ENCODE measurements around the gene APBA2. TPM values are rescaled to one million over a fixed set of nuclear protein-coding genes. Genes with fewer than 3 reads are reported as not detected.

The APBA2 gene
- total RNA-seq, 2 experiments from 2014 or later, result not detected

DNA sequence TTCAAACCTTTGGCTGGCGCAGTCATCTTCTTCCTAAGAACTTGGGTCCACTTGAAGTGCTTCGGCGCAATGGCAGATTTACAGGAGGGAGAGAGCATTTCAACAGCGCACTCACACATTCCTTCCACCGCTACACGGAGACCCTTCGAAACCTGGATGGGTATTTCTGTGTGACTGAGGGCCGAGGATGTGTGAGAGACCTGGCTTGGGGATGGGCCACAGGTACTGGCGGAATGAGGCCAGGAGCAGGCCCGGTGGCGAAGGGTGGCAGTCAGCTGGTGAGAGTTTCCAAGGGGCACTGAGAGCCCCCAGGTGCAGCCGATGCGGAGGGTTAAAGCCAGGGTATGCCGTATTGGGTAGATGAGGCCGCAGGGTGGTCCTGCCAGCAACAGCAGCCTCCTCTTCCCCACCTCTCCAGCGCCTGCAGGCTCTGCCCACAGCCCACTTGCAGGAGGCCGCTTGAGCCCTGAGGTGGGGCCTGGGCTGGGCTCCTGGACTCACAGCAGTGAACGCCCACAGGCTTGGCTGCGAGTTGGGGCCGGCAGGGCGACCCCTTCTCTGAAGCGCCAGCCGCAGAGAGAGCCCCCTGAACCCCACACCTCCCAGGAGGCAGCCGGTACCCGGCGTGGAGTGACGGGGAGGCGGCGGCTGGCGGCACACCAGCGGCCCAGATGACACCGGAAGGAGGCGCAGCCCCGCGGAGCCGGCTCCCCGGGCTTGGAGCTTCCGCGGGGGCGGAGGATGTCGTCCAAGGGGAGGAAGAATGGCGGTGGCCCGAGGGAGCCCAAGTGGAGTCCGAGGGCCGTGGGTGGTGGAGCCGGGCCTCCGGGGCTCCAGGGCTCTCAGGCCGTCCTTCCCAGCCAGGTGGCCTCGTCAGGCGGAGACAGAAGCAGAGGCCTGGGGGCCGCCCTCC lies 217.4 kb downstream of the APBA2 start:
- intact Hi-C loops (cut with micrococcal nuclease; ENCODE audit: unreplicated experiment), result no loop called here
- Histone ChIP-seq H2AFZ (ENCODE audit: low read length) (no peak overlapping the region), H4K20me1 (ENCODE audit: insufficient read depth, low read length) (no peaks in the 10 kb centered on the region), H3K9me2 (ENCODE audit: insufficient read depth, low read length) (no peaks in the 10 kb centered on the region), H3K4me1 (ENCODE audit: insufficient read depth, low read length, poor library complexity, severe bottlenecking) (no peaks in the 10 kb centered on the region), H3K36me3 (ENCODE audit: insufficient read depth, low read length) (no peaks in the 10 kb centered on the region), H3K27ac (ENCODE audit: low read depth, low read length, poor library complexity, severe bottlenecking) (no peak overlapping the region), H3K79me2 (ENCODE audit: insufficient read depth, low read depth, low read length) (no peaks in the 10 kb centered on the region), H3K4me2 (ENCODE audit: low read length) (no peak overlapping the region), H3K4me3 (ENCODE audit: low read depth, low read length, poor library complexity, severe bottlenecking) (no peak overlapping the region), H3K9me3 (ENCODE audit: low read length) (no peaks in the 10 kb centered on the region)
- BruUV-seq (replicated peaks), result no TSS peak
- no peak for DNase-seq (ENCODE audit: low spot score)
- CTCF ChIA-PET (ENCODE audit: unreplicated experiment), result no interaction called here
- POLR2A ChIA-PET, result no interaction called here
- TF ChIP-seq, protein P1, sequence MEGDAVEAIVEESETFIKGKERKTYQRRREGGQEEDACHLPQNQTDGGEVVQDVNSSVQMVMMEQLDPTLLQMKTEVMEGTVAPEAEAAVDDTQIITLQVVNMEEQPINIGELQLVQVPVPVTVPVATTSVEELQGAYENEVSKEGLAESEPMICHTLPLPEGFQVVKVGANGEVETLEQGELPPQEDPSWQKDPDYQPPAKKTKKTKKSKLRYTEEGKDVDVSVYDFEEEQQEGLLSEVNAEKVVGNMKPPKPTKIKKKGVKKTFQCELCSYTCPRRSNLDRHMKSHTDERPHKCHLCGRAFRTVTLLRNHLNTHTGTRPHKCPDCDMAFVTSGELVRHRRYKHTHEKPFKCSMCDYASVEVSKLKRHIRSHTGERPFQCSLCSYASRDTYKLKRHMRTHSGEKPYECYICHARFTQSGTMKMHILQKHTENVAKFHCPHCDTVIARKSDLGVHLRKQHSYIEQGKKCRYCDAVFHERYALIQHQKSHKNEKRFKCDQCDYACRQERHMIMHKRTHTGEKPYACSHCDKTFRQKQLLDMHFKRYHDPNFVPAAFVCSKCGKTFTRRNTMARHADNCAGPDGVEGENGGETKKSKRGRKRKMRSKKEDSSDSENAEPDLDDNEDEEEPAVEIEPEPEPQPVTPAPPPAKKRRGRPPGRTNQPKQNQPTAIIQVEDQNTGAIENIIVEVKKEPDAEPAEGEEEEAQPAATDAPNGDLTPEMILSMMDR (conservative IDR thresholded peaks at IDR 0.05; ENCODE audit: low read length), result no peak
- TF ChIP-seq EZH2phosphoT487 (IDR thresholded peaks at IDR 0.05; ENCODE audit: borderline replicate concordance, low read depth, low read length), result no peak

DNA sequence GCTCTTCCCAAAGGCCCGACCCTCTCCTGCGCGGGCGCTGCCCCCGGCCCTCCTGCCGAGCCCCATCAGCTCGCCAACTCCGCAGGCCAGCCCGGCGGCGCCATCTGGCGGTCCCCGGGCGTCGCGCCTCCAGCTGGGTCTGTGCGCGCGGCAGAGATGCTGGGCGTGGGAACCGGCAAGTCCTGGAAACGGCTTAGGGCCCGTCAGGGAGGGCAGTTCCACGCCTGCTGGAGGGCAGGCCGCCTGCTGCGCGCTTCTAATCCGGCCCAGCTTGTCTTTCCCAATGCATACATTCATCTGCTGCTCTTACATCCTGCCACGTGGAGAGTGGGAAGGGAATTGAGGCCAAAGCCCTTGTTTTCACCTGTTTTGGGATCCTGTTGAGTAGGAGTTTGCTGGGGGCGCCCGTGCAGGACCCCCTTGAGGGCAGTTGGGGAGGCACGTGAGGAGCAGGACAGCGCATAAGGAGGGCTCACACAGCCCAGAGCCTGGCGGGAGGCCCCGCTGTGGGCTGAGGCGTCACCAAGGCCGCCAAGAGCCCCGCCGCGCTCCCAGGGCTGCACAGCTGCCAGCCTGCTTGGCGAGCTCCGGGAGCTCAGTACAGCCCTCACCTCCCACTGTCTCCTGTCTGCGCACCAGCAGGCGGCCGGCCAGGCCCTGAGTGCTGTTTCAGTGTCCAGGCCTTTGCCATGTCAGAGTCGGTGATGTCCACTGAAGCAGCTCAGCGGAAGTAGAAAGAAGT lies 218.2 kb downstream of the APBA2 start:
- H3K36me3 ChIP-seq (ENCODE audit: insufficient read depth, low read length), result no peaks in the 10 kb centered on the region
- CTCF ChIA-PET (ENCODE audit: unreplicated experiment), result no interaction called here
- no peak overlapping the region for H3K27ac ChIP-seq (ENCODE audit: low read depth, low read length, poor library complexity, severe bottlenecking)
- H3K9me2 ChIP-seq (ENCODE audit: insufficient read depth, low read length), result no peaks in the 10 kb centered on the region
- no peak overlapping the region for H3K4me2 ChIP-seq (ENCODE audit: low read length)
- POLR2A ChIA-PET, result no interaction called here
- H3K4me1 ChIP-seq (ENCODE audit: insufficient read depth, low read length, poor library complexity, severe bottlenecking), result no peaks in the 10 kb centered on the region
- no peaks in the 10 kb centered on the region for H3K9me3 ChIP-seq (ENCODE audit: low read length)
- H3K4me3 ChIP-seq (ENCODE audit: low read depth, low read length, poor library complexity, severe bottlenecking), result no peak overlapping the region
- peak; percentile 41 for DNase-seq (ENCODE audit: low spot score)
- intact Hi-C loops (cut with micrococcal nuclease; ENCODE audit: unreplicated experiment), result no loop called here
- H2AFZ ChIP-seq (ENCODE audit: low read length), result no peak overlapping the region
- TF ChIP-seq, protein P1 (conservative IDR thresholded peaks at IDR 0.05; ENCODE audit: low read length), result peak; percentile 74
- TF ChIP-seq EZH2phosphoT487 (IDR thresholded peaks at IDR 0.05; ENCODE audit: borderline replicate concordance, low read depth, low read length), result no peak
- H4K20me1 ChIP-seq (ENCODE audit: insufficient read depth, low read length), result no peaks in the 10 kb centered on the region
- H3K79me2 ChIP-seq (ENCODE audit: insufficient read depth, low read depth, low read length), result no peaks in the 10 kb centered on the region
- BruUV-seq (replicated peaks), result no TSS peak

DNA sequence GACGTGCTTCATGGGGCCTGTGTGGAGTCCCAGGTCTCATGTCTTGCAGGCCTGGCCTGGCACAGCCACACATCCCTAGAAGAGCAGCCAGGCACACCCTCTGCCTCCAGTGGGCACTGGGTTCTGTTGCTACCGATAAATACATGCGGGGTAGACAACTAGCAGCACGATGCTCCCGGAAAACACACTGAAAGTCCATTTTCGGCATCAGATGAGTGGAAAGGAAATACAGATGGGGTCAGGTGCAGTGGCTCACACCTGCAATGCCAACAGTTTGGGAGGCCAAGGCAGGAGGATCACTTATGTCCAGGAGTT lies 218.7 kb downstream of the APBA2 start:
- no peaks in the 10 kb centered on the region for H3K4me1 ChIP-seq (ENCODE audit: insufficient read depth, low read length, poor library complexity, severe bottlenecking)
- H3K9me3 ChIP-seq (ENCODE audit: low read length), result no peaks in the 10 kb centered on the region
- H3K4me2 ChIP-seq (ENCODE audit: low read length), result no peak overlapping the region
- H3K9me2 ChIP-seq (ENCODE audit: insufficient read depth, low read length), result no peaks in the 10 kb centered on the region
- BruUV-seq (replicated peaks), result no TSS peak
- H3K27ac ChIP-seq (ENCODE audit: low read depth, low read length, poor library complexity, severe bottlenecking), result no peak overlapping the region
- intact Hi-C loops (cut with micrococcal nuclease; ENCODE audit: unreplicated experiment), result no loop called here
- H4K20me1 ChIP-seq (ENCODE audit: insufficient read depth, low read length), result no peaks in the 10 kb centered on the region
- ChIA-PET CTCF (ENCODE audit: unreplicated experiment) (no interaction called here), POLR2A (no interaction called here)
- H3K79me2 ChIP-seq (ENCODE audit: insufficient read depth, low read depth, low read length), result no peaks in the 10 kb centered on the region
- DNase-seq (ENCODE audit: low spot score), result no peak
- no peak overlapping the region for H3K4me3 ChIP-seq (ENCODE audit: low read depth, low read length, poor library complexity, severe bottlenecking)
- H2AFZ ChIP-seq (ENCODE audit: low read length), result no peak overlapping the region
- H3K36me3 ChIP-seq (ENCODE audit: insufficient read depth, low read length), result no peaks in the 10 kb centered on the region
- no peak for TF ChIP-seq EZH2phosphoT487 (IDR thresholded peaks at IDR 0.05; ENCODE audit: borderline replicate concordance, low read depth, low read length)
- TF ChIP-seq, protein P1 (conservative IDR thresholded peaks at IDR 0.05; ENCODE audit: low read length), result no peak

Measured in OCI-LY7 (cell line).